Adrenal gland (tissue), 12 donors: ENCODE results near the gene ZNF888. TPM values are rescaled to one million over a fixed set of nuclear protein-coding genes. Genes with fewer than 3 reads are reported as not detected.
"Not testable (repeated sequence)": the region's sequence is repeated elsewhere in the genome, so short reads cannot be mapped to it uniquely, and the experiment has no call there.

Source experiments
- DNase-seq, 7 donors: peaks; one replicate each; pipeline ENCODE4 v3.0.0-alpha.2; 2019 to 2020
- H3K27ac ChIP-seq, 5 donors: fragments of 200-600 bp; sonication (generic) in 4 of 5; 1 replicate in 3 of 5; 2 replicates in 2 of 5; pipeline versions ENCODE4 v1.5.1 to v1.8.0; 2016 to 2020; ENCODE audit warnings: mild to moderate bottlenecking in 1 of 5
- H3K27me3 ChIP-seq: fragments of 200-600 bp; 2 replicates; pipeline ENCODE4 v1.8.0; 2021
- H3K36me3 ChIP-seq, 2 donors: fragments of 200-600 bp; replicated peaks in 1 of 2; 1 replicate in 1 of 2; 2 replicates in 1 of 2; pipeline versions ENCODE4 v1.5.1 to v1.8.0; 2018 to 2022
- H3K4me1 ChIP-seq, 2 donors: fragments of 200-600 bp; replicated peaks in 1 of 2; 1 replicate in 1 of 2; 2 replicates in 1 of 2; pipeline versions ENCODE4 v1.5.1 to v1.8.0; 2018 to 2021
- H3K4me3 ChIP-seq, 4 donors: fragments of 200-600 bp; sonication (generic) in 3 of 4; one replicate each; pipeline ENCODE4 v1.5.1; 2016 to 2018
- H3K9me3 ChIP-seq, 3 donors: fragments of 200-600 bp; sonication (generic) in 1 of 3; replicated peaks in 1 of 3; 1 replicate in 2 of 3; 2 replicates in 1 of 3; pipeline versions ENCODE4 v1.5.1 to v1.8.0; 2016 to 2021
- CTCF ChIP-seq, 6 experiments: fragments of 450-650 bp in 4 of 6; fragments of 200-600 bp in 2 of 6; sonication (generic) in 1 of 6; IDR thresholded peaks; 1 replicate in 5 of 6; 2 replicates in 1 of 6; pipeline versions ENCODE4 v1.5.1 to v1.8.0; 2016 to 2021; ENCODE audit warnings: antibody characterized with exemption in 6 of 6, mild to moderate bottlenecking in 2 of 6, moderate library complexity in 1 of 6
- POLR2A ChIP-seq, 2 donors: fragments of 450-650 bp; IDR thresholded peaks; one replicate each; pipeline ENCODE4 v1.6.1; 2017; ENCODE audit warnings: antibody characterized with exemption in 2 of 2, mild to moderate bottlenecking in 2 of 2, moderate library complexity in 1 of 2
- WGBS, 4 donors: extraction: QIAGEN DNeasy Blood & Tissue Kit in 2 of 4; methylation state at CpG; one replicate each; pipeline versions ENCODE4 v1.1.5 to v1.1.7; 2013 to 2017; 5-methylcytosine and 5-hydroxymethylcytosine counted together
- intact Hi-C, 2 donors: fragments of 100-400 bp; cut with DNase I; formaldehyde crosslinking; loops; one replicate each; pipeline versions ENCODE4 v1.14.1 to v1.15.0; 2022 to 2023
- polyA plus RNA-seq, 3 donors: library from polyadenylated mRNA; stranded (reverse); fragments of 200-250 nt in 2 of 3; fragments of 350-450 nt in 1 of 3; fragmentation: Illumina TruSeq in 1 of 3; extraction: RNeasy Lipid Tissue Mini Kit (QIAGEN cat#74804) in 1 of 3; gene quantifications; one replicate each; pipeline ENCODE4 v1.2.3, GENCODE V29; 2013 to 2014
- small RNA-seq, 2 donors: library from RNA; depleted of rRNA; stranded (forward); fragments of <200 nt; gene quantifications; one replicate each; pipeline ENCODE3, GENCODE V24; 2016
- total RNA-seq, 9 donors: library from RNA; depleted of rRNA in 4 of 9; stranded (reverse); fragments of >200 nt in 4 of 9; fragments of 120-200 nt in 1 of 9; fragmentation: NEBNext Ultra II Directional in 1 of 9; extraction: Animal tissue kit (Norgen Biotek cat#: 25700) in 1 of 9; gene quantifications; one replicate each; pipeline versions ENCODE4 v1.1.0 to v1.2.4, GENCODE V29; 2013 to 2023
- donor health status: healthy with polysubstance abuse.
- donor health status: Bipolar disorder and iron deficiency.
- donor health status: DM: yes; HTN: yes; CAD: no.
- donor health status: DM: no; HTN: no; CAD: no.
- donor health status: DM: no; HTN: no; CAD: no.
- donor health status: DM: yes; HTN: yes; CAD: no.

The ZNF888 gene
- total and polyA plus RNA-seq, 12 donors: 2.2 to 9.0 (median 4.7) TPM

- Histone ChIP-seq H3K27ac (no peak overlapping the region), H3K27me3 (no peaks in the 10 kb centered on the region), H3K4me3 (no peak overlapping the region), H3K4me1 (no peaks in the 10 kb centered on the region), H3K9me3 (no peaks in the 10 kb centered on the region), H3K36me3 (no peaks in the 10 kb centered on the region)
- TF ChIP-seq CTCF (IDR thresholded peaks at IDR 0.05) (no peak), POLR2A (IDR thresholded peaks at IDR 0.05) (no peak)
- 93 to 100% (median 95%) methylated on average over 3 of the region's 3 CpGs for WGBS, 4 donors
- DNase-seq: no peak
- intact Hi-C loops: no loop called here
Measured at GRCh38 chr19:52871466-52871865, 51.8 kb downstream of the ZNF888 start.

- H3K27ac ChIP-seq, H3K4me1 ChIP-seq, H3K4me3 ChIP-seq, intact Hi-C loops, H3K9me3 ChIP-seq, H3K27me3 ChIP-seq, H3K36me3 ChIP-seq: not testable (repeated sequence)
- DNase-seq: peak in 1 of 7 donors; percentile 23
- WGBS, 4 donors: 93 to 97% (median 94%) methylated on average over 8 to 11 of the region's 11 CpGs
Measured at GRCh38 chr19:52868031-52868430, 55.2 kb downstream of the ZNF888 start.

- peak; percentile 67 to 89 (median 79) for DNase-seq
- WGBS, 4 donors: 4 to 9% (median 7%) methylated on average over 15 to 41 of the region's 43 CpGs
- intact Hi-C loops, H3K27me3 ChIP-seq, H3K4me1 ChIP-seq, H3K9me3 ChIP-seq: not testable (repeated sequence)
- H3K27ac ChIP-seq: peak within 1 kb of the TSS in 2 of 5 donors; percentile 61 to 70
- peak in 1 of 6 experiments; percentile 33 for TF ChIP-seq CTCF (IDR thresholded peaks at IDR 0.05)
- peak; percentile 47 to 61 for TF ChIP-seq POLR2A (IDR thresholded peaks at IDR 0.05)
- peak within 1 kb of the TSS in 3 of 4 donors; percentile 1 to 78 (median 54) for H3K4me3 ChIP-seq
- H3K36me3 ChIP-seq: peaks cover 0 to 12% of the 10 kb centered on the region in 2 donors
Measured at GRCh38 chr19:52857378-52858191, 65.6 kb downstream of the ZNF888 start, which contains the start of gene ZNF468. ZNF468 (minus strand) TSS chr19:52857619; CDS start chr19:52854272, 3,347 bp downstream.

GRCh38 chr19:52856540-52857377 lies 66.5 kb downstream of the ZNF888 start:
- 0 to 5% (median 2%) methylated on average over 17 to 31 of the region's 31 CpGs for WGBS, 4 donors
- Histone ChIP-seq H3K36me3 (peaks cover 0 to 18% of the 10 kb centered on the region in 2 donors), H3K27ac (peak overlapping the region in 2 of 5 donors; percentile 61 to 70), H3K4me3 (peak overlapping the region in 3 of 4 donors; percentile 1 to 78 (median 54))
- H3K4me1 ChIP-seq, intact Hi-C loops, H3K9me3 ChIP-seq, H3K27me3 ChIP-seq: not testable (repeated sequence)
- peak in 2 of 7 donors; percentile 10 to 30 for DNase-seq

Small RNA genes lying within 50 kb of the gene (small RNA-seq; reads per million reads assigned to genes)
- 0.12 to 0.25 reads per million in 2 donors for gene ZNF320

Other genes with a start within 250 kb of the ZNF888 start
- 10 to 100 TPM in 6 of 9 donors, 1 to 10 TPM in 3; 8.3 to 21.8 (median 13.8) TPM for gene ZNF611, start 188.4 kb downstream of the ZNF888 start, total RNA-seq
- gene ZNF611, start 188.4 kb downstream of the ZNF888 start, polyA plus RNA-seq: 1 to 10 TPM; 3.8 to 6.8 (median 5.7) TPM
- gene ZNF600, start 136.6 kb downstream of the ZNF888 start, total RNA-seq: 10 to 100 TPM in 1 of 9 donors, 1 to 10 TPM in 7, under 1 TPM in 1; 0.42 to 17.7 (median 5.0) TPM
- gene ZNF600, start 136.6 kb downstream of the ZNF888 start, polyA plus RNA-seq: 10 to 100 TPM in 1 of 3 donors, 1 to 10 TPM in 2; 8.0 to 17.1 (median 9.7) TPM
- 10 to 100 TPM; 11.3 to 51.9 (median 16.9) TPM for gene ZNF28, start 101.8 kb downstream of the ZNF888 start, total RNA-seq
- gene ZNF28, start 101.8 kb downstream of the ZNF888 start, polyA plus RNA-seq: 10 to 100 TPM in 1 of 3 donors, 1 to 10 TPM in 2; 2.1 to 32.2 (median 2.7) TPM
- 100 to 1,000 TPM in 1 of 9 donors, 10 to 100 TPM in 8; 10.7 to 109 (median 18.9) TPM for gene ZNF468, start 65.8 kb downstream of the ZNF888 start, total RNA-seq
- gene ZNF468, start 65.8 kb downstream of the ZNF888 start, polyA plus RNA-seq: 10 to 100 TPM in 1 of 3 donors, 1 to 10 TPM in 2; 5.5 to 30.6 (median 5.6) TPM
- gene ZNF320, start 25.8 kb downstream of the ZNF888 start, total RNA-seq: 10 to 100 TPM in 6 of 9 donors, 1 to 10 TPM in 3; 6.5 to 21.3 (median 13.7) TPM
- 10 to 100 TPM in 1 of 3 donors, 1 to 10 TPM in 2; 4.0 to 11.6 (median 8.1) TPM for gene ZNF320, start 25.8 kb downstream of the ZNF888 start, polyA plus RNA-seq
- gene ZNF816, start 39.5 kb upstream of the ZNF888 start, total RNA-seq: 10 to 100 TPM in 6 of 9 donors, 1 to 10 TPM in 3; 4.2 to 29.3 (median 11.8) TPM
- gene ZNF816, start 39.5 kb upstream of the ZNF888 start, polyA plus RNA-seq: 10 to 100 TPM in 1 of 3 donors, 1 to 10 TPM in 2; 2.3 to 13.1 (median 4.3) TPM
- not detected for gene ERVV-1, start 90.5 kb upstream of the ZNF888 start, total RNA-seq
- not detected for gene ERVV-1, start 90.5 kb upstream of the ZNF888 start, polyA plus RNA-seq
- gene ERVV-2, start 121.3 kb upstream of the ZNF888 start, total RNA-seq: not detected
- gene ERVV-2, start 121.3 kb upstream of the ZNF888 start, polyA plus RNA-seq: not detected
- gene ZNF160, start 180.0 kb upstream of the ZNF888 start, total RNA-seq: 100 to 1,000 TPM in 1 of 9 donors, 10 to 100 TPM in 8; 28.3 to 102 (median 68.7) TPM
- 10 to 100 TPM; 26.1 to 66.6 (median 39.4) TPM for gene ZNF160, start 180.0 kb upstream of the ZNF888 start, polyA plus RNA-seq
- gene ZNF415, start 209.5 kb upstream of the ZNF888 start, total RNA-seq: 10 to 100 TPM; 20.3 to 59.2 (median 38.5) TPM
- 10 to 100 TPM; 17.5 to 45.4 (median 42.0) TPM for gene ZNF415, start 209.5 kb upstream of the ZNF888 start, polyA plus RNA-seq
- 10 to 100 TPM in 7 of 9 donors, 1 to 10 TPM in 2; 8.1 to 20.8 (median 14.8) TPM for gene ZNF347, start 235.6 kb upstream of the ZNF888 start, total RNA-seq
- gene ZNF347, start 235.6 kb upstream of the ZNF888 start, polyA plus RNA-seq: 10 to 100 TPM in 1 of 3 donors, 1 to 10 TPM in 2; 1.9 to 13.5 (median 4.2) TPM